ENCODE results near the gene CRISP1. TPM values are rescaled to one million over a fixed set of nuclear protein-coding genes. Genes with fewer than 3 reads are reported as not detected.
A peak's percentile ranks its signal among the peaks of the same experiment; 100 is the strongest.

Gene CRISP1
- total and polyA plus RNA-seq, 9 of the 15 experiments (the other 6 are each of a cell fraction or from before 2014, with no cell fraction given), result not detected

- TF ChIP-seq, protein P1, sequence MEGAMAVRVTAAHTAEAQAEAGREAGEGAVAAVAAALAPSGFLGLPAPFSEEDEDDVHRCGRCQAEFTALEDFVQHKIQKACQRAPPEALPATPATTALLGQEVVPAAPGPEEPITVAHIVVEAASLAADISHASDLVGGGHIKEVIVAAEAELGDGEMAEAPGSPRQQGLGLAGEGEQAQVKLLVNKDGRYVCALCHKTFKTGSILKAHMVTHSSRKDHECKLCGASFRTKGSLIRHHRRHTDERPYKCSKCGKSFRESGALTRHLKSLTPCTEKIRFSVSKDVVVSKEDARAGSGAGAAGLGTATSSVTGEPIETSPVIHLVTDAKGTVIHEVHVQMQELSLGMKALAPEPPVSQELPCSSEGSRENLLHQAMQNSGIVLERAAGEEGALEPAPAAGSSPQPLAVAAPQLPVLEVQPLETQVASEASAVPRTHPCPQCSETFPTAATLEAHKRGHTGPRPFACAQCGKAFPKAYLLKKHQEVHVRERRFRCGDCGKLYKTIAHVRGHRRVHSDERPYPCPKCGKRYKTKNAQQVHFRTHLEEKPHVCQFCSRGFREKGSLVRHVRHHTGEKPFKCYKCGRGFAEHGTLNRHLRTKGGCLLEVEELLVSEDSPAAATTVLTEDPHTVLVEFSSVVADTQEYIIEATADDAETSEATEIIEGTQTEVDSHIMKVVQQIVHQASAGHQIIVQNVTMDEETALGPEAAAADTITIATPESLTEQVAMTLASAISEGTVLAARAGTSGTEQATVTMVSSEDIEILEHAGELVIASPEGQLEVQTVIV (CRISPR knock-in tag; IDR thresholded peaks at IDR 0.05; ENCODE audit: borderline replicate concordance), result no peak
- no peak for TF ChIP-seq RUNX1 (IDR thresholded peaks at IDR 0.05; ENCODE audit: low read depth)
- TF ChIP-seq ZNF717 (CRISPR knock-in tag; IDR thresholded peaks at IDR 0.05), result no peak
- no peak for TF ChIP-seq FUS (optimal IDR thresholded peaks at IDR 0.05; ENCODE audit: low read depth, low read length)
- peak; percentile 65 for TF ChIP-seq MAFK (IDR thresholded peaks at IDR 0.05; ENCODE audit: low read length)
- no peak for TF ChIP-seq BHLHE40 (IDR thresholded peaks at IDR 0.05; ENCODE audit: low read length)
- TF ChIP-seq RCOR1 (IDR thresholded peaks at IDR 0.05; ENCODE audit: borderline replicate concordance in 1 of 2, low read depth in 2 of 2, low read length in 2 of 2), result no peak
- no peak for TF ChIP-seq ID3 (CRISPR knock-in tag; IDR thresholded peaks at IDR 0.05)
- peak; percentile 82 for TF ChIP-seq ID3 (tag; IDR thresholded peaks at IDR 0.05)
- TF ChIP-seq GTF2B (IDR thresholded peaks at IDR 0.05; ENCODE audit: extremely low read depth, insufficient read length), result no peak
- peak; percentile 74 for TF ChIP-seq ZBTB40 (IDR thresholded peaks at IDR 0.05)
- no peak for TF ChIP-seq ZBTB40 (CRISPR knock-in tag; IDR thresholded peaks at IDR 0.05)
- TF ChIP-seq NFE2 (IDR thresholded peaks at IDR 0.05; ENCODE audit: low read depth), result peak; percentile 96
- no peak for TF ChIP-seq ZNF197 (CRISPR knock-in tag; IDR thresholded peaks at IDR 0.05; ENCODE audit: low read depth)
- peak; percentile 75 for TF ChIP-seq NR2C1 (IDR thresholded peaks at IDR 0.05)
- TF ChIP-seq NR2C1 (tag; IDR thresholded peaks at IDR 0.05), result peak; percentile 79
Measured at GRCh38 chr6:49866485-49866943, at the start of gene CRISP1 (continued).

Measured in K562 (cell line).